Raji (cell line): ENCODE data around the gene GNAL.

Source experiments
- POLR2A ChIP-seq: IDR thresholded peaks from 2 replicates; pipeline ENCODE4 v1.6.1; 2011; ENCODE audit warnings: low read depth, low read length, control low read depth; ENCODE audit not compliant: insufficient read depth

GNAL gene

DNA sequence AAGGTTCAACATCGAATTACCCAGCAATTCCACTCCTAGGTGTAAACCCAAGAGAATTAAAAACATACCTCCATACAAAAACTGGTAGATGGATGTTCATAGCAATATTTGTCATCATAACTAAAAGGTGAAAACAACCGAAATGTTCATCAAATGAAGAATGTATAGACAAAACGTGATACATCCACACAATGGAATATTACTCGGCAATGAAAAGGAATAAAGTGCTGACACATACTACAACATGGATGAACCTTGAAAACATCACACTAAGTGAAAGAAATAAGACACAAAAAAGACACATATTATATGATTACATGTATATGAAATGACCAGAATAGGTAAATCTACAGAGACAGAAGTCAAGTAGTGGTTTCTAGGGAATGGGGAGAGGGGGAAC, 141.5 kb downstream of the GNAL start:
- TF ChIP-seq POLR2A = no peak

GRCh38 chr18:11831921-11832320, 142.9 kb downstream of the GNAL start:
- TF ChIP-seq POLR2A = no peak

DNA sequence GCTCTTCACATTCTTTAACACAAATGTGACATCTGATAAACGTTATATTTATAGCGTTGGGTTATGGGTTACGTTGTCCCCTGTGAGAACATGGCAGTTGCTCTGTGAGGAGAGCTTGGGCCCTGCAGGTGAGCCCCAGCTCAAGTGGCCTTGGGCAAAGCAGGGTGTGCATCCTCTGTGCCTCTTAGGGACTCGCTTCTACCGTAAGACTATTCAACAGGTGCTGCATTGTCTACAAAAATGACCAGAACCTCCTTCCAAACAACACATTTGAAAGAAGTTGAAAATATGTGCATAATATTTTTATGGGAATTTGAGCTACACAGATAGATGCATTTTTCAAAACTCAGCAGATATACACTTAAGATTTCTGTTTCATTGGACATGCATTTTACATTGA, 145.7 kb downstream of the GNAL start:
- TF ChIP-seq POLR2A = no peak

DNA sequence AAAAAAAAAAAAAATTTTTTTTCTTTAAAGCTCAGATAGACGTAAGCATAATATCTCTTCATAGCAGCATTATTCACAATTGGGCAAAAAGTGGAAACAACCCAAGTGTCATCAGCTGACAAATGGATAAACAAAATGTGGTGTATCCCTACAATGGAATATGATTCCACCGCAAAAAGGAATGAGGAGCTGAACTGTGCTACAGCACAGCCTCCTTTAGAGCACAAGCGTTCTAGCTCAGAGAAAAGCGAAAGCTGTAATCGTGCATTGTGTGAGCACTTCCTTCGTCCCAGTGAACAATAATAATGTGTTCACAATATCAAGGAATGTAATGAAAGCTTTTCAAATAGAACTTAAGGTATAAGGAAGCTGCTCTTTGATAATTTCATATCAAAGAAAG, 150.5 kb downstream of the GNAL start:
- TF ChIP-seq POLR2A = no peak

GRCh38 chr18:11840493-11840892, 151.4 kb downstream of the GNAL start:
- TF ChIP-seq POLR2A = no peak

GRCh38 chr18:11842562-11842961, 153.5 kb downstream of the GNAL start:
- no peak for TF ChIP-seq POLR2A

DNA sequence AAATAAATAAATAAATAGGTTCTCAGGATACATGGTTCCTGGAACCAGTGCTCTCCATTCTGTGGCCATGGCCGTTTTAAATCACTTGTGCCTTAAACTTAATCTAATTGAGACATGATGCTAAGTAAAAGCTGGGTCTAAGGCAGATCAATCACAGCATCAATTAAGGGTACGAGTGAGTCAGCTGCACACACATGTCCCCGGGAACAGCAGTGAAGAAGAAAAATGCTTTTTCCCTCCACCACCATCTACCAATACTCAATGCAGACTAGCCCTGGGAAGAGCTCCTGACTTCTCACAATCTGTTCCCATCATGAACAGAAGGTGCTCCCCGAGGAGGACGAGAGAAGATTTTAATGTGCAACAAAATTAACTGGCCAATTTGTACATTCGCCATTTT, 155.4 kb downstream of the GNAL start:
- TF ChIP-seq POLR2A = no peak

GRCh38 chr18:11845654-11846053, 156.6 kb downstream of the GNAL start:
- TF ChIP-seq POLR2A = no peak

GRCh38 chr18:11847811-11848210, 158.7 kb downstream of the GNAL start:
- no peak for TF ChIP-seq POLR2A

- TF ChIP-seq POLR2A = no peak
Observed at GRCh38 chr18:11849279-11849678, 160.2 kb downstream of the GNAL start.

DNA sequence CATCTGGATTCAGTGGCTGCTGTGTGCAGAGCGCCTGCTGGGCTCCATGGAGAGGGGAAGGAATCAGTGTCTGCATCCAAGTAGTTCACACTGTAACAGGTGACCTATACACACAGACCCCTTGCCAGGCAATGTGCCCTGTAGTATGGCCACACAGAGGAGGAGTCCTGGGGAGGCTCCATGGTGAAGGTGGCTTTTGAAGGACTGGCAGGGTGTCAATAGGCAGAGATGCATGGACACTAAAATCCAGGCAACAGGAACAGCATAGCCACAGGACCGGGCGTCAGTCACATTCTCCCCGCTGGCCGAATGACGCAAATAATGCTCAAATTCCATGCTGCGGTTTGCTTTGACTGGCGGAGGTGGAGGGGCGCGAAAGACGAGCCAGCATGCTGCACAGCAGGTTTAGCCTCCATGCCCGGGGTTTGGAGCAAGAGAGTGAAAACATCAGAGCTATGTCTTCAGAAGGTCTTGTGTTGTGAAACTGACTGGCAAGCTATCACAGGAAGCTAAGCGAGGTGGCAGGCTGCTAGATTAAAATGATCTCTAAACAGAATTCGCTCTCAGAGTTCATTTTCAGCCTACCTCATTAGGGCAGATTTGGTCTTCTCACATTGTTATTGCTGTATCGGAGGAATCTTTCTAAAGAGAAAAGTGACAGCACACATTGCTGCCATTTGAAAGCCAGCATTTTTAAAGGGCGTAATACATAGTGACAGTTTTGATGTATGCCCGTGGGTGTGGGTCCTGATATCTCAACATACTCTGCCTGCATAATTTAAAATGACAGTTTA, 161.0 kb downstream of the GNAL start:
- TF ChIP-seq POLR2A = no peak

GRCh38 chr18:11850821-11851145, 161.7 kb downstream of the GNAL start:
- no peak for TF ChIP-seq POLR2A

DNA sequence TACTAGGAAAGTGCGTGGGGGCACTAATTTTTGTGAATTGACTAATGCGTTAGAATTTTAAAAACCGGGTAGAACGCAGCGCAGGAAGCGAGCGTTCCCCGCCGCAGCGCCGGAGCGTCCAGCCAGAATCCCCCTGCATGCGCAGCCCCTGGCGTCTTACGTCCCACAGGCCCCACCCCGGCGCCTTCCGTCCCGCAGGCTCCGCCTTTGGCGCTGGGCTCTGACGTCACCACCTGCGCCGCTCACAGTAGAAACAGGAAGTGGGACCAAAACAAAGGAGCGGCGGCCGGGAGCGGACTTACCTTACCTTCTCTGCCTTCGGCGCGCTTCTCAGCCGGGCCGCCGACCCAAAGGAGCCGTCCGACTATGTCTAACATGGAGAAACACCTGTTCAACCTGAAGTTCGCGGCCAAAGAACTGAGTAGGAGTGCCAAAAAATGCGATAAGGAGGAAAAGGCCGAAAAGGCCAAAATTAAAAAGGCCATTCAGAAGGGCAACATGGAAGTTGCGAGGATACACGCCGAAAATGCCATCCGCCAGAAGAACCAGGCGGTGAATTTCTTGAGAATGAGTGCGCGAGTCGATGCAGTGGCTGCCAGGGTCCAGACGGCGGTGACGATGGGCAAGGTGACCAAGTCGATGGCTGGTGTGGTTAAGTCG, 162.2 kb downstream of the GNAL start, which contains the start of gene CHMP1B:
CHMP1B (plus strand) TSS at position 268 of the 660 bp plus-strand sequence; CDS start at position 367, 99 bp downstream.
- peak; percentile 98 for TF ChIP-seq POLR2A

GRCh38 chr18:11851806-11852337, 162.8 kb downstream of the GNAL start:
- no peak for TF ChIP-seq POLR2A

- TF ChIP-seq POLR2A = no peak
Observed at GRCh38 chr18:11857177-11857887, 168.3 kb downstream of the GNAL start.
